Ectodermal cell (in vitro differentiated cells): Measurements from ENCODE around the gene FBXO28. TPM values are rescaled to one million over a fixed set of nuclear protein-coding genes. Genes with fewer than 3 reads are reported as not detected.

Experiments used
- H3K27ac ChIP-seq: 2 replicates; pipeline ENCODE4 v1.7.0; 2013; ENCODE audit warnings: mild to moderate bottlenecking, low read depth, low read length; ENCODE audit not compliant: insufficient read depth, poor library complexity, severe bottlenecking
- H3K27me3 ChIP-seq: 2 replicates; pipeline ENCODE4 v1.7.0; 2013; ENCODE audit warnings: mild to moderate bottlenecking, low read length; ENCODE audit not compliant: insufficient read depth, control insufficient read depth, poor library complexity, severe bottlenecking
- H3K36me3 ChIP-seq: one replicate; pipeline ENCODE4 v1.7.0; 2013; ENCODE audit warnings: low read length; ENCODE audit not compliant: control insufficient read depth, insufficient read depth
- H3K4me1 ChIP-seq: one replicate; pipeline ENCODE4 v1.7.0; 2013; ENCODE audit warnings: low read length; ENCODE audit not compliant: control insufficient read depth, insufficient read depth
- H3K4me3 ChIP-seq: 2 replicates; pipeline ENCODE4 v1.7.0; 2013; ENCODE audit warnings: low read depth, low read length, control low read depth; ENCODE audit not compliant: insufficient read depth
- H3K9me3 ChIP-seq: 2 replicates; pipeline ENCODE4 v1.7.0; 2013; ENCODE audit warnings: mild to moderate bottlenecking, low read length, moderate library complexity; ENCODE audit not compliant: control insufficient read depth
- WGBS, 2 experiments: methylation state at CpG; one replicate each; pipeline ENCODE4 v1.1.7; 2013; ENCODE audit warnings: missing lambda C conversion rate in 2 of 2; 5-methylcytosine and 5-hydroxymethylcytosine counted together
- polyA plus RNA-seq, 4 experiments: library from polyadenylated mRNA; stranded (reverse); fragments of 50-300 nt; gene quantifications; one replicate each; pipeline ENCODE4 v1.2.3, GENCODE V29; 2013

The FBXO28 gene, protein sequence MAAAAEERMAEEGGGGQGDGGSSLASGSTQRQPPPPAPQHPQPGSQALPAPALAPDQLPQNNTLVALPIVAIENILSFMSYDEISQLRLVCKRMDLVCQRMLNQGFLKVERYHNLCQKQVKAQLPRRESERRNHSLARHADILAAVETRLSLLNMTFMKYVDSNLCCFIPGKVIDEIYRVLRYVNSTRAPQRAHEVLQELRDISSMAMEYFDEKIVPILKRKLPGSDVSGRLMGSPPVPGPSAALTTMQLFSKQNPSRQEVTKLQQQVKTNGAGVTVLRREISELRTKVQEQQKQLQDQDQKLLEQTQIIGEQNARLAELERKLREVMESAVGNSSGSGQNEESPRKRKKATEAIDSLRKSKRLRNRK
- polyA plus RNA-seq (2013, experiment 1 of 4) = 30.9 TPM
- polyA plus RNA-seq (2013, experiment 2 of 4) = 32.2 TPM
- polyA plus RNA-seq (2013, experiment 3 of 4) = 28.6 TPM
- polyA plus RNA-seq (2013, experiment 4 of 4) = 31.4 TPM

GRCh38 chr1:224113918-224114786, at the start of gene FBXO28:
Gene FBXO28 (plus strand): TSS chr1:224114111. CDS start chr1:224114130, 19 bp downstream.
- Histone ChIP-seq H3K36me3 (no peaks in the 10 kb centered on the region), H3K27me3 (no peaks in the 10 kb centered on the region), H3K4me3 (peak within 1 kb of the TSS; percentile 91), H3K27ac (peak within 1 kb of the TSS; percentile 72), H3K9me3 (no peaks in the 10 kb centered on the region), H3K4me1 (no peaks in the 10 kb centered on the region)
- 0% methylated on average over 60 of the region's 60 CpGs for WGBS, 2 experiments

GRCh38 chr1:224064150-224064549, 49.8 kb upstream of the FBXO28 start:
- Histone ChIP-seq H3K36me3 (no peaks in the 10 kb centered on the region), H3K4me3 (no peak overlapping the region), H3K4me1 (peaks cover 12% of the 10 kb centered on the region), H3K27ac (no peak overlapping the region), H3K27me3 (no peaks in the 10 kb centered on the region), H3K9me3 (no peaks in the 10 kb centered on the region)
- WGBS, 2 experiments = 4 to 6% methylated on average over 5 of the region's 5 CpGs

- no peak overlapping the region for H3K4me3 ChIP-seq
- peaks cover 17% of the 10 kb centered on the region for H3K4me1 ChIP-seq
- WGBS, 2 experiments = 97 to 100% methylated on average over 2 of the region's 2 CpGs
- H3K36me3 ChIP-seq = no peaks in the 10 kb centered on the region
- H3K27ac ChIP-seq = no peak overlapping the region
- no peaks in the 10 kb centered on the region for H3K9me3 ChIP-seq
- no peaks in the 10 kb centered on the region for H3K27me3 ChIP-seq
Measured at GRCh38 chr1:224065455-224065854, 48.5 kb upstream of the FBXO28 start.

- Histone ChIP-seq H3K27ac (no peak overlapping the region), H3K4me3 (no peak overlapping the region), H3K27me3 (no peaks in the 10 kb centered on the region), H3K9me3 (peaks cover 3% of the 10 kb centered on the region), H3K4me1 (peaks cover 23% of the 10 kb centered on the region), H3K36me3 (no peaks in the 10 kb centered on the region)
Measured at GRCh38 chr1:224067207-224067606, 46.7 kb upstream of the FBXO28 start.

DNA sequence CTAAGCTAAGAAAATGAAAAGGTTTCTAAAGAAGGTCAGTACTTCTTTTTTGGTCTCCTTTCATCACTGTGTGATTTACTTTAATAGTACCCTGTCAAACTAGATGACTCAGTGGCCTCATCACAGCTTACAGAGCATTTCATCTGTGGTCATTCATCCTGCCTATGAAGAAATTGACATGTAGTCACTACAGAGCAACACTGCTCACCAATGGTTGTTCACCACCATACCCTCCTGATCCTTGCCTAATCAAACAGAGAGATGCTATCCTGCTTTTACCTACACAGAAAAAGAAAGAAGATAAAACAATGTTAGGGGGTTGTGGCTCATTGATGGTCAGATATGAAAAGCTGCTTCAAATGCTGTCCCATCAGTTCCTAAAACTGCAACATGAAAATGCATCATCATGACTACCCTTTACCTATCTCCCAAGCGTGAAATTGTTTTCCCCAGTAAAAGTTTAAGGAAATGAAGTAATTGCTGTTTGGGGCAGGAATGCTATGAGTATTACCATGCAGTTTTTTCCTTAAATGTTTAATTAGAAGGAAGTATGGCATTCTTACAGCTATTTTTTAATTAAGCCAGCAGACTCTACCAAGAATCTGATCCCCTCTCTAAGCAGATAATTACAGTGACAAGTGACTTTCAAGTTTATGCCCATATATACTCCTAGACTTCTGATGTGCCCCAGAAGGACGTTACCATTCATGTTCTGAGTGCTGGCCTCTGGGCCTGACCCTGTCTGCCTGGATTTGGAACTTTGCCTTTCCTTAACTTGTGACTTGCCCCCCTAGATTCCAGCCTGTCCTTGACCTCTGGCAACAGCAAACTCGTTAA, 46.1 kb upstream of the FBXO28 start:
- Histone ChIP-seq H3K27me3 (no peaks in the 10 kb centered on the region), H3K4me3 (no peak overlapping the region), H3K27ac (no peak overlapping the region), H3K36me3 (no peaks in the 10 kb centered on the region), H3K9me3 (peaks cover 3% of the 10 kb centered on the region), H3K4me1 (peaks cover 23% of the 10 kb centered on the region)
- WGBS, 2 experiments = 65 to 93% methylated on average over 2 to 3 of the region's 3 CpGs

GRCh38 chr1:224068458-224069072, 45.3 kb upstream of the FBXO28 start:
- Histone ChIP-seq H3K9me3 (peaks cover 3% of the 10 kb centered on the region), H3K4me3 (no peak overlapping the region), H3K36me3 (no peaks in the 10 kb centered on the region), H3K4me1 (peaks cover 23% of the 10 kb centered on the region), H3K27me3 (no peaks in the 10 kb centered on the region), H3K27ac (no peak overlapping the region)
- 86 to 89% methylated on average over 4 of the region's 4 CpGs for WGBS, 2 experiments

GRCh38 chr1:224069138-224069537, 44.8 kb upstream of the FBXO28 start:
- peaks cover 17% of the 10 kb centered on the region for H3K4me1 ChIP-seq
- no peak overlapping the region for H3K4me3 ChIP-seq
- peaks cover 3% of the 10 kb centered on the region for H3K9me3 ChIP-seq
- H3K36me3 ChIP-seq = no peaks in the 10 kb centered on the region
- no peak overlapping the region for H3K27ac ChIP-seq
- WGBS, 2 experiments = 82 to 83% methylated on average over 3 of the region's 3 CpGs
- H3K27me3 ChIP-seq = no peaks in the 10 kb centered on the region

DNA sequence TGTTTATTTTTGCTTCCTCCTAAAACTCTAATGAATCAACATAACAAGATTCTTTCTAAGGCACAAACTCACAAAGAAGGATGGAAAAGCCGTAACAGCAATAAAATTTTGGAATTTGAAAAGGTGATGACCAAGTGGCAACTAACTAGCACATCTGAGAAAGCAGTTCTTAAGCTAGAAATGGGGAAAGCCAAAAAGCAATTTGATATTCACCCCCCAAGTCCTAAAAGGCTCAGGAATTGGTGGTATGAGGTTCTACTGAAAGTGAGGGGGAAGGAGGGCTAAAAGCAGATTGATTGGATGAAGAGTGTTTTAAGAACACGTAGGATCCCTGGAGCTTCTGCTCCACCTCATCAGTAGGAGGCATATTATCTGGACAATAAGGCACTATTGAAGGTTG, 43.4 kb upstream of the FBXO28 start:
- H3K4me1 ChIP-seq = peaks cover 11% of the 10 kb centered on the region
- H3K27ac ChIP-seq = peak overlapping the region; percentile 44
- no peaks in the 10 kb centered on the region for H3K27me3 ChIP-seq
- no peak overlapping the region for H3K4me3 ChIP-seq
- H3K9me3 ChIP-seq = peaks cover 3% of the 10 kb centered on the region
- 53 to 58% methylated on average over 2 of the region's 2 CpGs for WGBS, 2 experiments
- no peaks in the 10 kb centered on the region for H3K36me3 ChIP-seq

GRCh38 chr1:224076407-224076806, 37.5 kb upstream of the FBXO28 start:
- H3K27ac ChIP-seq = no peak overlapping the region
- 94 to 99% methylated on average over 2 to 3 of the region's 3 CpGs for WGBS, 2 experiments
- H3K36me3 ChIP-seq = no peaks in the 10 kb centered on the region
- no peaks in the 10 kb centered on the region for H3K4me1 ChIP-seq
- peaks cover under 1% of the 10 kb centered on the region for H3K9me3 ChIP-seq
- H3K4me3 ChIP-seq = no peak overlapping the region
- H3K27me3 ChIP-seq = no peaks in the 10 kb centered on the region
